Lower lobe of right lung (tissue), 2 donors: ENCODE data around the gene FAM149A. TPM values are rescaled to one million over a fixed set of nuclear protein-coding genes. Genes with fewer than 3 reads are reported as not detected.

Source experiments
- ATAC-seq, 2 donors: fragments of 200-7000 bp; cut with Tn5 transposase; one replicate each; pipeline ENCODE4 v1.9.1; 2020 to 2022; ENCODE audit warnings: mild to moderate bottlenecking in 2 of 2, moderate library complexity in 2 of 2
- DNase-seq: peaks from one replicate; pipeline ENCODE4 v3.0.0-alpha.2; 2020
- H3K27ac ChIP-seq: fragments of 200-600 bp; one replicate; pipeline ENCODE4 v1.8.0; 2022
- H3K27me3 ChIP-seq: fragments of 200-600 bp; one replicate; pipeline ENCODE4 v1.8.0; 2022; ENCODE audit warnings: low read depth
- H3K36me3 ChIP-seq: fragments of 200-600 bp; one replicate; pipeline ENCODE4 v1.8.0; 2022; ENCODE audit warnings: mild to moderate bottlenecking
- H3K4me1 ChIP-seq: fragments of 200-600 bp; one replicate; pipeline ENCODE4 v1.8.0; 2022
- H3K4me3 ChIP-seq: fragments of 200-600 bp; one replicate; pipeline ENCODE4 v1.8.0; 2022; ENCODE audit warnings: mild to moderate bottlenecking
- H3K9me3 ChIP-seq: fragments of 200-600 bp; one replicate; pipeline ENCODE4 v1.8.0; 2022
- intact Hi-C: fragments of 100-400 bp; cut with DNase I; formaldehyde crosslinking; loops from one replicate; pipeline ENCODE4 v1.11.0; 2022
- total RNA-seq: library from RNA; stranded (reverse); fragmentation: NEBNext Ultra II Directional; extraction: Animal tissue kit (Norgen Biotek cat#: 25700); gene quantifications from one replicate; pipeline ENCODE4 v1.2.1, GENCODE V29; 2021
- TF ChIP-seq, protein P1 (sequence below): fragments of 200-600 bp; IDR thresholded peaks from one replicate; pipeline ENCODE4 v1.8.0; 2022; ENCODE audit warnings: antibody characterized with exemption, mild to moderate bottlenecking
- donor health status: DM: no; HTN: yes; CAD: no; lungs with severe emphysema.

Gene FAM149A
- total RNA-seq, 1 donor from 2014 or later: 13.3 TPM

DNA sequence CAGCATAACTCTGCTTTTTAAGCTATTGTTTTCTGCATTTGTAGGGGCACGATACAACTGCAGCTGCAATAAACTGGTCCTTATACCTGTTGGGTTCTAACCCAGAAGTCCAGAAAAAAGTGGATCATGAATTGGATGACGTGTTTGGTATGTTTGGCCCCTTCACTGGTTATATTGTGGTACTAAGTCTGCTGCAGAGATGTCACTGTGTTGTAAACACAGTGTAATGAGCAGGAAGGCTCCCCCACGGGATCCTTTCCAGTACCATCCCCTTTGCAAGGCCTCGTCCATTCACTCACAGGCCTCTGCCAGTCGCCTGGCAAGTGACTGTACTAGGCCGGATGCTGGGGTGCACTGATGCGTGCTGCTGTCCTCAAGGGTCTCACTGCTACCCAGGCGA, 100.7 kb downstream of the FAM149A start:
- intact Hi-C loops: no loop called here
- no peak for DNase-seq
- Histone ChIP-seq H3K27me3 (no peaks in the 10 kb centered on the region), H3K36me3 (peaks cover 10% of the 10 kb centered on the region), H3K4me1 (no peaks in the 10 kb centered on the region), H3K9me3 (no peaks in the 10 kb centered on the region), H3K27ac (no peak overlapping the region), H3K4me3 (no peak overlapping the region)
- TF ChIP-seq, protein P1, sequence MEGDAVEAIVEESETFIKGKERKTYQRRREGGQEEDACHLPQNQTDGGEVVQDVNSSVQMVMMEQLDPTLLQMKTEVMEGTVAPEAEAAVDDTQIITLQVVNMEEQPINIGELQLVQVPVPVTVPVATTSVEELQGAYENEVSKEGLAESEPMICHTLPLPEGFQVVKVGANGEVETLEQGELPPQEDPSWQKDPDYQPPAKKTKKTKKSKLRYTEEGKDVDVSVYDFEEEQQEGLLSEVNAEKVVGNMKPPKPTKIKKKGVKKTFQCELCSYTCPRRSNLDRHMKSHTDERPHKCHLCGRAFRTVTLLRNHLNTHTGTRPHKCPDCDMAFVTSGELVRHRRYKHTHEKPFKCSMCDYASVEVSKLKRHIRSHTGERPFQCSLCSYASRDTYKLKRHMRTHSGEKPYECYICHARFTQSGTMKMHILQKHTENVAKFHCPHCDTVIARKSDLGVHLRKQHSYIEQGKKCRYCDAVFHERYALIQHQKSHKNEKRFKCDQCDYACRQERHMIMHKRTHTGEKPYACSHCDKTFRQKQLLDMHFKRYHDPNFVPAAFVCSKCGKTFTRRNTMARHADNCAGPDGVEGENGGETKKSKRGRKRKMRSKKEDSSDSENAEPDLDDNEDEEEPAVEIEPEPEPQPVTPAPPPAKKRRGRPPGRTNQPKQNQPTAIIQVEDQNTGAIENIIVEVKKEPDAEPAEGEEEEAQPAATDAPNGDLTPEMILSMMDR: no peak
- no peak for ATAC-seq

DNA sequence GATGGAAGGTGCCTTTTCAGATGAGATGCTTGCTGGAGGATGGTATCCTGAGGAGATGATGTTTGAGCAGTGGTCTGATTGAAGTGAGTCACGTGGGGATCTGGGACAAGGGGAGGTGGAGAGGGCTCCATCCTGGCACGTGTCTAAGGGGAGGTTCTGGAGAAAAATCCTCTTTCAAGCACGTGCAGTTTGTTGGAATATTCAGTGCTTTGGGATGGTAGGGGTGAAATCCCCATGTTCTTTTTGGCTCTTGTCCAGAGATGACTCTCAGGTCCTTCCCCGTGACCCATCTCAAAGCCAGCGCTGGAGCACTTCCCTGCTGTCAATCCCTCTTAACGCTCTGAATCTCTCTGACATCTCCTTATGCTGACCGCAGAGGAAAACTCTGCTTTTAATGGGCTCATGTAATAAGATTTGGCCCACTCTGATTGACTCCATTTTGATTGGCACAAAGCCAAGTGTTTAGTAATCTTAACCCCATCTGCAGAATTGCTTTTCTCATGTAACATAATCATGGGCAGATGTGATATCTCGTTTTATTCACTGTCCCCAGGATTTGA, 112.0 kb downstream of the FAM149A start:
- Histone ChIP-seq H3K4me1 (no peaks in the 10 kb centered on the region), H3K9me3 (no peaks in the 10 kb centered on the region), H3K27me3 (no peaks in the 10 kb centered on the region), H3K36me3 (no peaks in the 10 kb centered on the region), H3K27ac (no peak overlapping the region), H3K4me3 (no peak overlapping the region)
- TF ChIP-seq, protein P1: no peak
- intact Hi-C loops: no loop called here
- ATAC-seq (no peak), DNase-seq (no peak)

DNA sequence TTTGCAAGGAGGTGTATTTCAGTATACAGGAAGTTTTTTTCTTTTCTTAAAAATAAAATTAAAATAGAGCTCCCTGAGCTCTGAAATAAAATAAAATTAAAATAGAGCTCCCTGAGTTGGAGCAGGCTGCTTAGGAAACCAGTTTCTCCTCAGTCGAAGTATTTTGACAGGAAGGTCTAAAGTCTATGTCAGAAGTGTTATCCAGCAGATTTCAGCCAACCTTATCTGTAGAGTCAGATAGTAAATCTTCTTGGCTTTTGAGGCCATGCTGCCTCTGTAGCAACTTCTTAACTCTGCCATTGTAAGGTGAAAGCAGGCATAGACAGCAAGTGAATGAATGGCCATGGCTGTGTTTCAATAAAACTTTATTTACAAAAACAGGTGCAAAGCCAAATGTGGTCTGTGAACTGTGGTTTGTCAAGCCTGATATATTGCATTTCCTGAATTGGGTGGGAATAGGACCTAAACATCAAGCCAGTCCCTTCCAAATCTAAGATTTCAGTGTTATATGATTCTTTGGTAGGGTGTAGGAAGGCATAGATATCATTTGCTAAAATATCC, 113.3 kb downstream of the FAM149A start:
- DNase-seq: no peak
- Histone ChIP-seq H3K27ac (no peak overlapping the region), H3K4me1 (no peaks in the 10 kb centered on the region), H3K9me3 (no peaks in the 10 kb centered on the region), H3K4me3 (no peak overlapping the region), H3K27me3 (no peaks in the 10 kb centered on the region), H3K36me3 (no peaks in the 10 kb centered on the region)
- no peak for ATAC-seq
- intact Hi-C loops: no loop called here
- TF ChIP-seq, protein P1: no peak

DNA sequence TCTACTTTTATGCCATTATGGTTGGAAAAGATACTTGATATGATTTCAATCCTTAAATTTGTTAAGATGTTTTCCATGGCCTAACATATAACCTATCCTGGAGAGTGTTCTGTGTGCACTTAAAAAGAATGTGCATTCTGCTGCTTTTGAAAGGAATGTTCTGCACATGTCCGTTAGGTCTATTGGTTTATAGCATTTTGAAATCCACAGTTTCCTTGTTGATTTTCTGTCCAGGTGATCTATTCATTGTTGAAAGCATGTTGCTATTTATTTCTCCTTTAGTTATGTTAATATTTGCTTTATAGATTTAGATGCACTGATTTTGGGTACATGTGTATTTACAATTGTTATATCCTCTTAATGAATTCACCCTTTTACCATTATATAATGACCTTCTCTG, 117.1 kb downstream of the FAM149A start:
- TF ChIP-seq, protein P1: no peak
- no peaks in the 10 kb centered on the region for H3K27me3 ChIP-seq
- no peak overlapping the region for H3K4me3 ChIP-seq
- no peak overlapping the region for H3K27ac ChIP-seq
- intact Hi-C loops: no loop called here
- DNase-seq: no peak
- no peak for ATAC-seq
- no peaks in the 10 kb centered on the region for H3K4me1 ChIP-seq
- H3K9me3 ChIP-seq: peaks cover 6% of the 10 kb centered on the region
- no peaks in the 10 kb centered on the region for H3K36me3 ChIP-seq

Other genes with a start within 250 kb of the FAM149A start
- gene TLR3, start 35.5 kb upstream of the FAM149A start, total RNA-seq: 26.8 TPM
- 38.6 TPM for gene CYP4V2, start 86.9 kb downstream of the FAM149A start, total RNA-seq
- 1.6 TPM for gene KLKB1, start 122.8 kb downstream of the FAM149A start, total RNA-seq
- gene F11, start 161.5 kb downstream of the FAM149A start, total RNA-seq: 20.5 TPM